ENCODE data around the gene SUV39H1. TPM values are rescaled to one million over a fixed set of nuclear protein-coding genes. Genes with fewer than 3 reads are reported as not detected.

The SUV39H1 gene
- total and polyA plus RNA-seq, 4 donors = 3.2 to 5.8 (median 3.7) TPM

DNA sequence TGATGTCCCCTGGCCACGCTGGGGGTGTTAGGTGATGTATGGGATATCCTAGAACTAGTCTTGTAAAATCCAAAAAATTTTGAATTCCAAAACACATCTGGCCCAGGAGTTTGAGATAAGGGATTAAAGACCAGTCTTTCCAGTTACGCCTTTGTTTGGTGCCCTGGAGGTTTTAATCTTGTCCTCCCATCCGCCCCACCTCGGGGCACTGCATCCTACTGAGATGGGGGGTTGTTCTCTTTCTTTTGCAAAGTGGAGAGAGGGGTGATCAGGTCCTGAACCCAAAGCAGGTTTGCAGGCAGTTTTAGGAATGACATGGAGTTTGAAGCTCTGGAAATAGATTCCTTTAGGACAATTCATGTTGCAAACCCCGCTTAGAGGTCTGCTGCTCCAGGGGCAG is 1.8 kb downstream of the SUV39H1 start (continued):
- no peak for TF ChIP-seq REST (IDR thresholded peaks at IDR 0.05)
- TF ChIP-seq, protein P1, sequence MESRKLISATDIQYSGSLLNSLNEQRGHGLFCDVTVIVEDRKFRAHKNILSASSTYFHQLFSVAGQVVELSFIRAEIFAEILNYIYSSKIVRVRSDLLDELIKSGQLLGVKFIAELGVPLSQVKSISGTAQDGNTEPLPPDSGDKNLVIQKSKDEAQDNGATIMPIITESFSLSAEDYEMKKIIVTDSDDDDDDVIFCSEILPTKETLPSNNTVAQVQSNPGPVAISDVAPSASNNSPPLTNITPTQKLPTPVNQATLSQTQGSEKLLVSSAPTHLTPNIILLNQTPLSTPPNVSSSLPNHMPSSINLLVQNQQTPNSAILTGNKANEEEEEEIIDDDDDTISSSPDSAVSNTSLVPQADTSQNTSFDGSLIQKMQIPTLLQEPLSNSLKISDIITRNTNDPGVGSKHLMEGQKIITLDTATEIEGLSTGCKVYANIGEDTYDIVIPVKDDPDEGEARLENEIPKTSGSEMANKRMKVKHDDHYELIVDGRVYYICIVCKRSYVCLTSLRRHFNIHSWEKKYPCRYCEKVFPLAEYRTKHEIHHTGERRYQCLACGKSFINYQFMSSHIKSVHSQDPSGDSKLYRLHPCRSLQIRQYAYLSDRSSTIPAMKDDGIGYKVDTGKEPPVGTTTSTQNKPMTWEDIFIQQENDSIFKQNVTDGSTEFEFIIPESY (IDR thresholded peaks at IDR 0.05) = no peak
- no peak for TF ChIP-seq TAF1 (conservative IDR thresholded peaks at IDR 0.05)

DNA sequence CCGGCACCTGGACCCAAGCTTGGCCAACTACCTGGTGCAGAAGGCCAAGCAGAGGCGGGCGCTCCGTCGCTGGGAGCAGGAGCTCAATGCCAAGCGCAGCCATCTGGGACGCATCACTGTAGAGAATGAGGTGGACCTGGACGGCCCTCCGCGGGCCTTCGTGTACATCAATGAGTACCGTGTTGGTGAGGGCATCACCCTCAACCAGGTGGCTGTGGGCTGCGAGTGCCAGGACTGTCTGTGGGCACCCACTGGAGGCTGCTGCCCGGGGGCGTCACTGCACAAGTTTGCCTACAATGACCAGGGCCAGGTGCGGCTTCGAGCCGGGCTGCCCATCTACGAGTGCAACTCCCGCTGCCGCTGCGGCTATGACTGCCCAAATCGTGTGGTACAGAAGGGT is 3.7 kb downstream of the SUV39H1 start:
- Histone ChIP-seq H3K27ac (ENCODE audit: low read depth in 1 of 2, low read length in 2 of 2) (no peak overlapping the region), H3K9ac (ENCODE audit: low read depth in 1 of 2, low read length in 2 of 2) (no peak overlapping the region), H3K36me3 (ENCODE audit: control insufficient read depth in 4 of 4, insufficient read depth in 3 of 4, low read depth in 1 of 4, low read length in 3 of 4) (peaks cover 0 to 14% (median 3%) of the 10 kb centered on the region in 4 donors), H3K4me1 (ENCODE audit: control insufficient read depth in 4 of 4, insufficient read depth in 4 of 4, low read length in 3 of 4) (peaks cover 6 to 24% (median 15%) of the 10 kb centered on the region in 4 donors), H3K27me3 (ENCODE audit: control insufficient read depth in 4 of 4, insufficient read depth in 4 of 4, low read length in 3 of 4) (no peaks in the 10 kb centered on the region), H3K4me3 (ENCODE audit: low read depth in 1 of 3, low read length in 3 of 3) (no peak overlapping the region), H3K9me3 (ENCODE audit: control insufficient read depth in 4 of 4, low read length in 3 of 4) (no peaks in the 10 kb centered on the region)
- no peak for DNase-seq (ENCODE audit: low spot score)
- TF ChIP-seq FOXA1 (IDR thresholded peaks at IDR 0.05) = no peak
- TF ChIP-seq, protein P1 (IDR thresholded peaks at IDR 0.05) = no peak
- no peak for TF ChIP-seq JUND (IDR thresholded peaks at IDR 0.05)
- no peak for TF ChIP-seq EGR1 (IDR thresholded peaks at IDR 0.05; ENCODE audit: low read depth in 2 of 2)
- TF ChIP-seq NR2F2 (IDR thresholded peaks at IDR 0.05) = no peak
- no peak for TF ChIP-seq RAD21 (IDR thresholded peaks at IDR 0.05)
- TF ChIP-seq SP1 (IDR thresholded peaks at IDR 0.05) = no peak
- TF ChIP-seq HNF4A (conservative IDR thresholded peaks at IDR 0.05) = no peak
- TF ChIP-seq, protein P2, sequence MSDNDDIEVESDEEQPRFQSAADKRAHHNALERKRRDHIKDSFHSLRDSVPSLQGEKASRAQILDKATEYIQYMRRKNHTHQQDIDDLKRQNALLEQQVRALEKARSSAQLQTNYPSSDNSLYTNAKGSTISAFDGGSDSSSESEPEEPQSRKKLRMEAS (IDR thresholded peaks at IDR 0.05) = no peak
- TF ChIP-seq TAF1 (conservative IDR thresholded peaks at IDR 0.05) = no peak
- no peak for TF ChIP-seq HNF4G (IDR thresholded peaks at IDR 0.05)
- no peak for TF ChIP-seq YY1 (IDR thresholded peaks at IDR 0.05)
- TF ChIP-seq, protein P3, sequence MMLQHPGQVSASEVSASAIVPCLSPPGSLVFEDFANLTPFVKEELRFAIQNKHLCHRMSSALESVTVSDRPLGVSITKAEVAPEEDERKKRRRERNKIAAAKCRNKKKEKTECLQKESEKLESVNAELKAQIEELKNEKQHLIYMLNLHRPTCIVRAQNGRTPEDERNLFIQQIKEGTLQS (IDR thresholded peaks at IDR 0.05) = no peak
- no peak for TF ChIP-seq CTCF (IDR thresholded peaks at IDR 0.05; ENCODE audit: low read depth, low read length, missing input control)
- no peak for TF ChIP-seq FOXA2 (IDR thresholded peaks at IDR 0.05)
- no peak for TF ChIP-seq GABPA (IDR thresholded peaks at IDR 0.05 in 1 of 2, conservative IDR thresholded peaks at IDR 0.05 in 1 of 2)
- TF ChIP-seq RXRA (IDR thresholded peaks at IDR 0.05) = no peak
- TF ChIP-seq REST (IDR thresholded peaks at IDR 0.05) = no peak
- 98% methylated on average over 23 of the region's 23 CpGs for WGBS
